Transverse colon (tissue), 4 donors: ENCODE measurements around the gene AADACL3.

Source experiments
- CTCF ChIP-seq, 5 experiments: fragments of 200-600 bp in 3 of 5; fragments of 450-650 bp in 2 of 5; sonication (generic) in 3 of 5; IDR thresholded peaks; 1 replicate in 2 of 5; 2 replicates in 3 of 5; pipeline ENCODE4 v1.5.1; 2016 to 2017; ENCODE audit warnings: antibody characterized with exemption in 5 of 5, inconsistent platforms in 3 of 5, mild to moderate bottlenecking in 2 of 5, moderate library complexity in 1 of 5
- EP300 ChIP-seq: sonication (generic); formaldehyde crosslinking; IDR thresholded peaks from one replicate; pipeline ENCODE4 v1.6.1; 2017; ENCODE audit warnings: antibody characterized with exemption, low read depth
- POLR2A ChIP-seq: fragments of 450-650 bp; IDR thresholded peaks from one replicate; pipeline ENCODE4 v1.6.1; 2016; ENCODE audit warnings: antibody characterized with exemption, mild to moderate bottlenecking, moderate library complexity
- POLR2AphosphoS5 ChIP-seq, 3 donors: sonication (generic); formaldehyde crosslinking; IDR thresholded peaks; one replicate each; pipeline ENCODE4 v1.6.1; 2016; ENCODE audit warnings: antibody characterized with exemption in 3 of 3

DNA sequence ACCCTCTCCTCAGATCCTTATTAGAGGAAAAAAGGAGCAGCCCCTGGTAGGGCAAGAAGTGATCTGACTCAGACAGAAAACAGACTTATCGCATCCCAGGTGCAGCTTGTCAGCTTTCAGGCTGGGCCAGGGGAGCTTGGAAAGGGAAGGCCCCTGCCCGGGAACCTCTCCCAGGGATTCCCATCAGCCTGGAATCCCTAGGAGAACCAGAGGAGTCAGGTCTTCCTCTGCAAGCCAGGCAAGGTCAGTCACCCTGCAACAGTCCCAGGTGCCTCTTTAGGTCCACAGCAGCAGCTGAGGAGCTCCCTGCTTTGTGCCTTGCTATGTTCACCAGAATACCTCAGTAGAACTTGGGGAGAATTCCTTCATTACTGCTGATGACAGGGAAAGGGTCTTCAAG lies 54.7 kb downstream of the AADACL3 start:
- TF ChIP-seq CTCF (IDR thresholded peaks at IDR 0.05) (no peak), POLR2AphosphoS5 (IDR thresholded peaks at IDR 0.05) (no peak), POLR2A (no peak), EP300 (no peak)
